SK-N-SH (cell line): ENCODE data around the gene TDP2. TPM values are rescaled to one million over a fixed set of nuclear protein-coding genes. Genes with fewer than 3 reads are reported as not detected.

Experiments
- CTCF ChIA-PET: fragments of 300-600, 350-600 bp; formaldehyde crosslinking; extraction: SDS; loops from one replicate; lab custom pipeline; 2021; lab: Yijun Ruan, JAX
- POLR2A ChIA-PET: fragments of 350-600 bp; sonication (Branson Sonifier 250); formaldehyde crosslinking; extraction: SDS; loops from one replicate; lab custom pipeline; 2020; ENCODE audit warnings: antibody characterized with exemption, inconsistent platforms; lab: Yijun Ruan, JAX
- DNase-seq: peaks from one replicate; pipeline ENCODE4 v3.0.0; 2012
- H2AFZ ChIP-seq: fragments of 200-600 bp; sonication (generic); 2 replicates; pipeline ENCODE4 v1.8.1; 2016; ENCODE audit warnings: antibody characterized with exemption, mild to moderate bottlenecking, low read depth
- H3F3A ChIP-seq: fragments of 200-600 bp; sonication (generic); replicated peaks from 2 replicates; pipeline ENCODE3; 2016; ENCODE audit warnings: antibody characterized with exemption, mild to moderate bottlenecking; ENCODE audit not compliant: insufficient read depth
- H3K27ac ChIP-seq, 2 experiments: fragments of 200-500 bp in 1 of 2; fragments of 200-600 bp in 1 of 2; sonication (Bioruptor generic) in 1 of 2; sonication (generic), shearing (Covaris generic) in 1 of 2; 2 replicates each; pipeline versions ENCODE4 v1.5.1 to v1.6.1; 2014 to 2016; ENCODE audit warnings: low read depth in 2 of 2, inconsistent platforms in 1 of 2, low read length in 1 of 2, mild to moderate bottlenecking in 1 of 2, mixed read lengths in 1 of 2
- H3K27me3 ChIP-seq: fragments of 200-600 bp; sonication (generic), shearing (Covaris generic); 2 replicates; pipeline ENCODE4 v1.6.1; 2016; ENCODE audit warnings: mixed run types; ENCODE audit not compliant: insufficient read depth
- H3K36me3 ChIP-seq, 2 experiments: fragments of 200-500 bp in 1 of 2; fragments of 200-600 bp in 1 of 2; sonication (Bioruptor generic) in 1 of 2; sonication (generic) in 1 of 2; replicated peaks in 1 of 2; 2 replicates each; pipeline versions ENCODE3 to v1.5.1; 2014 to 2016; ENCODE audit warnings: low read length in 1 of 2, mild to moderate bottlenecking in 1 of 2; ENCODE audit not compliant: insufficient read depth in 2 of 2, control insufficient read depth in 1 of 2
- H3K4me1 ChIP-seq, 2 experiments: fragments of 200-500 bp in 1 of 2; fragments of 200-600 bp in 1 of 2; sonication (Bioruptor generic) in 1 of 2; sonication (generic), shearing (Covaris generic) in 1 of 2; 2 replicates each; pipeline versions ENCODE4 v1.5.1 to v1.6.1; 2014 to 2016; ENCODE audit warnings: low read depth in 1 of 2, low read length in 1 of 2, mixed run types in 1 of 2; ENCODE audit not compliant: insufficient read depth in 2 of 2, control insufficient read depth in 1 of 2
- H3K4me2 ChIP-seq: fragments of 200-600 bp; sonication (generic), shearing (Covaris generic); 2 replicates; pipeline ENCODE4 v1.6.1; 2017; ENCODE audit warnings: mixed run types
- H3K4me3 ChIP-seq, 2 experiments: fragments of 200-500 bp in 1 of 2; fragments of 200-600 bp in 1 of 2; sonication (Bioruptor generic) in 1 of 2; sonication (generic), shearing (Covaris generic) in 1 of 2; 2 replicates each; pipeline versions ENCODE4 v1.5.1 to v1.8.1; 2014 to 2016; ENCODE audit warnings: low read depth in 2 of 2, inconsistent platforms in 1 of 2, low read length in 1 of 2, mild to moderate bottlenecking in 1 of 2, mixed read lengths in 1 of 2, moderate library complexity in 1 of 2
- H3K79me2 ChIP-seq: fragments of 200-600 bp; sonication (generic); 2 replicates; pipeline ENCODE4 v1.8.1; 2017; ENCODE audit warnings: mild to moderate bottlenecking; ENCODE audit not compliant: insufficient read depth
- H3K9ac ChIP-seq: fragments of 200-600 bp; sonication (generic); 2 replicates; pipeline ENCODE4 v1.6.1; 2017; ENCODE audit warnings: mixed run types
- H3K9me2 ChIP-seq: fragments of 200-600 bp; sonication (generic); 2 replicates; pipeline ENCODE4 v1.6.1; 2017; ENCODE audit warnings: mixed run types
- H3K9me3 ChIP-seq: fragments of 200-600 bp; sonication (generic); 2 replicates; pipeline ENCODE4 v1.6.1; 2017; ENCODE audit warnings: mixed run types, mild to moderate bottlenecking, moderate library complexity
- H4K20me1 ChIP-seq: fragments of 200-600 bp; sonication (generic); 2 replicates; pipeline ENCODE4 v1.6.1; 2017; ENCODE audit warnings: mild to moderate bottlenecking, mixed run types; ENCODE audit not compliant: insufficient read depth
- ELF1 ChIP-seq: IDR thresholded peaks from 2 replicates; pipeline ENCODE4 v1.4.0; 2012
- EP300 ChIP-seq, 2 experiments: IDR thresholded peaks; 2 replicates each; pipeline versions ENCODE4 v1.4.0 to v1.6.1; 2012; ENCODE audit warnings: borderline replicate concordance in 1 of 2, low read depth in 1 of 2, low read length in 1 of 2
- EZH2phosphoT487 ChIP-seq: fragments of 200-600 bp; sonication (generic); IDR thresholded peaks from 2 replicates; pipeline ENCODE4 v1.6.1; 2017; ENCODE audit warnings: low read depth, mixed run types, mild to moderate bottlenecking, antibody characterized with exemption, moderate library complexity, borderline replicate concordance
- FOXJ3 ChIP-seq: sonication (generic); formaldehyde crosslinking; IDR thresholded peaks from 2 replicates; pipeline ENCODE4 v1.5.1; 2020; ENCODE audit warnings: mild to moderate bottlenecking, missing genetic modification reagents
- JUND ChIP-seq: IDR thresholded peaks from 2 replicates; pipeline ENCODE4 v1.4.0; 2012
- MAX ChIP-seq: IDR thresholded peaks from 2 replicates; pipeline ENCODE4 v1.4.0; 2012; ENCODE audit warnings: low read depth
- MEF2A ChIP-seq: IDR thresholded peaks from 2 replicates; pipeline ENCODE4 v1.4.0; 2012; ENCODE audit warnings: low read depth, borderline replicate concordance
- NFIC ChIP-seq: IDR thresholded peaks from 2 replicates; pipeline ENCODE4 v1.4.0; 2012; ENCODE audit warnings: borderline replicate concordance
- POLR2AphosphoS5 ChIP-seq: IDR thresholded peaks from 2 replicates; pipeline ENCODE4 v1.6.1; 2012; ENCODE audit warnings: low read depth, low read length
- RCOR1 ChIP-seq: fragments of 150-350 bp; IDR thresholded peaks from 2 replicates; pipeline ENCODE4 v1.6.1; 2017; ENCODE audit warnings: antibody characterized with exemption, low read length
- RXRA ChIP-seq: IDR thresholded peaks from 2 replicates; pipeline ENCODE4 v1.4.0; 2012; ENCODE audit warnings: low read depth, mild to moderate bottlenecking, borderline replicate concordance
- SMC3 ChIP-seq: IDR thresholded peaks from 2 replicates; pipeline ENCODE4 v1.6.1; 2012; ENCODE audit warnings: low read depth, low read length, improper control_type of control experiment
- TAF1 ChIP-seq: IDR thresholded peaks from 2 replicates; pipeline ENCODE4 v1.6.1; 2012; ENCODE audit warnings: low read depth, mild to moderate bottlenecking, low read length, moderate library complexity, borderline replicate concordance
- TCF12 ChIP-seq: IDR thresholded peaks from 2 replicates; pipeline ENCODE4 v1.4.0; 2012
- TEAD4 ChIP-seq: IDR thresholded peaks from 2 replicates; pipeline ENCODE4 v1.4.0; 2012; ENCODE audit warnings: mild to moderate bottlenecking, borderline replicate concordance; ENCODE audit not compliant: insufficient read depth
- USF1 ChIP-seq: IDR thresholded peaks from 2 replicates; pipeline ENCODE4 v1.4.0; 2012; ENCODE audit warnings: low read depth, borderline replicate concordance
- WGBS: methylation state at CpG from one replicate; pipeline ENCODE4 v1.1.6; 2017; ENCODE audit warnings: low lambda C conversion rate; 5-methylcytosine and 5-hydroxymethylcytosine counted together
- polyA plus RNA-seq, 3 experiments: library from polyadenylated mRNA; depleted of rRNA; stranded (reverse); fragments of >200 nt; gene quantifications; 2 replicates each; pipeline ENCODE4 v1.2.3, GENCODE V29; 2012

The TDP2 gene
- polyA plus RNA-seq, 1 of the 3 experiments (the other 2 are of a cell fraction) = 20.0 TPM

DNA sequence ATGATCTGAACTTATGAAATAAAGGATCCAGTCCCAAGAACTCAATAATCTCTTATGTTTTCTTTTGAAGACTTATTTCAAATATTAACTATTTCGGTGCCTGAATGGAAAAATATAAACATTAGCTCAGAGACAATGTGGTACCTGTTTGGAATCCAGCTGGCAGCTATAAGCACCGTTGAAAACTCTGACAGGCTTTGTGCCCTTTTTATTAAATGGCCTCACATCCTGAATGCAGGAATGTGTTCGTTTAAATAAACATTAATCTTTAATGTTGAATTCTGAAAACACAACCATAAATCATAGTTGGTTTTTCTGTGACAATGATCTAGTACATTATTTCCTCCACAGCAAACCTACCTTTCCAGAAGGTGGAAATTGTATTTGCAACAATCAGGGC lies 16.3 kb downstream of the TDP2 start:
- DNase-seq = no peak
- no peak overlapping the region for H3K9ac ChIP-seq
- H3K4me1 ChIP-seq = peaks cover 0 to 3% of the 10 kb centered on the region in 2 experiments; a peak in 3 of 4 replicates
- no peak for TF ChIP-seq EZH2phosphoT487
- no peak for TF ChIP-seq JUND
- TF ChIP-seq FOXJ3 (CRISPR knock-in tag) = no peak
- TF ChIP-seq RCOR1 = no peak
- TF ChIP-seq NFIC = no peak
- TF ChIP-seq MAX = no peak
- no peak for TF ChIP-seq POLR2AphosphoS5
- TF ChIP-seq TEAD4 = no peak
- no peak for TF ChIP-seq SMC3
- TF ChIP-seq TAF1 = no peak
- TF ChIP-seq USF1 = no peak
- TF ChIP-seq TCF12 = no peak
- TF ChIP-seq RXRA = no peak
- no peak for TF ChIP-seq ELF1
- no peak for TF ChIP-seq EP300 (IDR thresholded peaks at IDR 0.05; ENCODE audit: borderline replicate concordance in 1 of 2, low read depth in 1 of 2, low read length in 1 of 2)
- CTCF ChIA-PET = interaction anchor here (0.7 kb wide), 1 partner anchor 68 kb away, joined by 3 read pairs; no protein-coding TSS in a partner anchor
- no peaks in the 10 kb centered on the region; the same call in 1 of the 2 replicates for H4K20me1 ChIP-seq
- H3K27me3 ChIP-seq = no peaks in the 10 kb centered on the region
- H3K79me2 ChIP-seq = no peaks in the 10 kb centered on the region
- no peaks in the 10 kb centered on the region for H3K9me2 ChIP-seq
- H3F3A ChIP-seq = peaks cover 4% of the 10 kb centered on the region
- POLR2A ChIA-PET = no interaction called here
- no peak overlapping the region for H3K4me3 ChIP-seq
- no peak overlapping the region for H3K27ac ChIP-seq
- H3K36me3 ChIP-seq = peaks cover 39 to 48% of the 10 kb centered on the region in 2 experiments
- no peak overlapping the region for H3K4me2 ChIP-seq
- 8% methylated on average over 3 of the region's 3 CpGs for WGBS
- H3K9me3 ChIP-seq = no peaks in the 10 kb centered on the region
- no peak overlapping the region for H2AFZ ChIP-seq

GRCh38 chr6:24649691-24650090 lies 17.0 kb downstream of the TDP2 start:
- 92% methylated on average over 2 of the region's 2 CpGs for WGBS
- H3K27ac ChIP-seq = no peak overlapping the region
- no peaks in the 10 kb centered on the region for H3K27me3 ChIP-seq
- ChIA-PET POLR2A (no interaction called here), CTCF (interaction anchor here (1.2 kb wide), 1 partner anchor 69 kb away, joined by 4 read pairs; no protein-coding TSS in a partner anchor)
- H3K9me3 ChIP-seq = no peaks in the 10 kb centered on the region
- DNase-seq = no peak
- H2AFZ ChIP-seq = no peak overlapping the region
- TF ChIP-seq MEF2A = no peak
- H3K36me3 ChIP-seq = peaks cover 36 to 43% of the 10 kb centered on the region in 2 experiments
- H3K79me2 ChIP-seq = no peaks in the 10 kb centered on the region
- H3K4me1 ChIP-seq = peaks cover 0 to 3% of the 10 kb centered on the region in 2 experiments; a peak in 3 of 4 replicates
- H3K9ac ChIP-seq = no peak overlapping the region
- peaks cover 4% of the 10 kb centered on the region for H3F3A ChIP-seq
- no peak overlapping the region for H3K4me3 ChIP-seq
- H4K20me1 ChIP-seq = no peaks in the 10 kb centered on the region; the same call in 1 of the 2 replicates
- no peaks in the 10 kb centered on the region for H3K9me2 ChIP-seq
- H3K4me2 ChIP-seq = no peak overlapping the region
